HTR-8/SVneo (cell line): ENCODE measurements around the gene CABP4.

Experiments
- DNase-seq: peaks from one replicate; pipeline ENCODE4 v3.0.0; 2011; ENCODE audit warnings: low spot score, mixed read lengths; ENCODE audit not compliant: insufficient read length
- FAIRE-seq: peaks from 2 replicates; lab custom pipeline; 2011; peaks lifted over from hg19 to GRCh38; lab: Jason Lieb, UNC

The CABP4 gene

GRCh38 chr11:67505605-67506396, 50.6 kb downstream of the CABP4 start:
- FAIRE-seq = peak; percentile 100

GRCh38 chr11:67506426-67507051, 51.4 kb downstream of the CABP4 start:
- FAIRE-seq (no peak), DNase-seq (no peak)

More at GRCh38 chr11:67505605-67506396, 50.6 kb downstream of the CABP4 start:
- DNase-seq = peak; percentile 98

GRCh38 chr11:67507242-67507863, 52.2 kb downstream of the CABP4 start:
- FAIRE-seq = no peak
- no peak for DNase-seq

DNA sequence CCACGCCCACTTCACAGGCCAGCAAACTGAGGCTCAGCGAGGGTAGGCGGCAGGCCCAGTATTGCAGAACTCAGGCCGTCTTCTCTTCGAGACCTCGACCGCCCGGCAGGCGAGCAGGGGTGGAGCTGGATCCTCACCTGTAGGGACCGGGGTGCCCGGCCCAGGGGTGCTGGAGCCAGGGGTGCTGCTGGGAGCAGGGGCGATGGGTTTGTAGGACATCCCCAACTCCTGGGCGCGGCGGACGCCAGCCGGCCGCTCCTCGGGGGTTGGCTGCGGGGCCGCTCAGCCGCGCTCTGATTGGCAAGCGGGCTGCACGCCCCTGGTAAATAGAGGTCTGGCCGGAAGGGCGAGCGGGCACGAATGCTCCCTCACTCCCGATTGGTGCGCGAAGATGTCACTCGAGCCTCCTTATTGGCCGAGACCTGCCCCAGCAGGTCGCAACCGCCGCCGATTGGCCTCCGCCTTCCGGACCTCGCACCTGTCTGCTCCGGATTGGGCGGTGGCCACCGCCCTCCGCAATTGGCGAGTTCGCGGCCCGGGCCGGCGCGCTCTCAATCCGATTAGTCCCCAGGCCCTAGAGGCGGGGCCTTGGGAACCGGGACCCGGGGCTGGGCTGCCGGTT, 52.8 kb downstream of the CABP4 start, which contains the start of gene CDK2AP2:
Gene CDK2AP2 (minus strand): TSS at position 299 of the 622 bp plus-strand sequence. CDS start 80 bp downstream, at position 219.
- FAIRE-seq (peak; percentile 100), DNase-seq (peak; percentile 100)

GRCh38 chr11:67508486-67509121, 53.5 kb downstream of the CABP4 start:
- no peak for FAIRE-seq
- DNase-seq = peak; percentile 100

DNA sequence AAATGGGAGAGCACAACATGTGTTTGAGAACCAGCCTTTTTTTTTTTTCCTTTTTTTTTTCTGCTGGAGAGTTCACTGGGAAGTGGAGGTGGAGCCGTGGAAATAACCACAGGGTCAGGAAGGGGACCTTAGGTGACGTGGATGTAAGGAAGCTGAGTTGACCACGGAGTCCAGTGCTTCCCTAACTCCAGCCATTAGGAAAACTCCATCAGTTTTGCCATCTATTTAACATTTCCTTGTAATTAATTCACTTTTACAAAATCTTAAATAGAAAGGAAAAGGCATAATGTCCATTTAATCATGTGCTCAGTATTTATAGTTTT, 54.8 kb downstream of the CABP4 start:
- FAIRE-seq (no peak), DNase-seq (no peak)
